WTC11 (cell line): Measurements from ENCODE around the gene NDUFB10. TPM values are rescaled to one million over a fixed set of nuclear protein-coding genes. Genes with fewer than 3 reads are reported as not detected.

Experiments
- ATAC-seq: fragments of 200-7000 bp; cut with Tn5 transposase; 2 replicates; pipeline ENCODE4 v1.10.0; 2021; ENCODE audit warnings: mild to moderate bottlenecking, moderate library complexity
- CTCF ChIA-PET: fragments of 300-600 bp; sonication (Branson Sonifier 250); formaldehyde crosslinking; loops from one replicate; lab custom pipeline; 2021; ENCODE audit warnings: antibody characterized with exemption; lab: Charles Lee
- POLR2A ChIA-PET: fragments of 350-600 bp; sonication (Branson Sonifier 250); formaldehyde crosslinking; loops from one replicate; lab custom pipeline; 2021; ENCODE audit warnings: antibody characterized with exemption; lab: Charles Lee
- DNase-seq: peaks from one replicate; pipeline ENCODE4 v3.0.0; 2021; ENCODE audit warnings: low spot score
- H3K27ac Mint-ChIP-seq: 2 replicates; pipeline ENCODE4 v1.8.0; 2021; ENCODE audit warnings: mixed read lengths
- H3K27me3 Mint-ChIP-seq: 2 replicates; pipeline ENCODE4 v1.8.0; 2021; ENCODE audit warnings: low read depth, mild to moderate bottlenecking, moderate library complexity, mixed read lengths
- H3K36me3 Mint-ChIP-seq: 2 replicates; pipeline ENCODE4 v1.8.0; 2021; ENCODE audit warnings: mixed read lengths
- H3K4me1 Mint-ChIP-seq: 2 replicates; pipeline ENCODE4 v1.8.0; 2022; ENCODE audit warnings: mixed read lengths
- H3K4me3 Mint-ChIP-seq: 2 replicates; pipeline ENCODE4 v1.8.0; 2021; ENCODE audit warnings: mild to moderate bottlenecking, moderate library complexity, mixed read lengths
- H3K9me3 Mint-ChIP-seq: 2 replicates; pipeline ENCODE4 v1.8.0; 2021; ENCODE audit warnings: mixed read lengths
- ARID4B ChIP-seq: sonication (generic); formaldehyde crosslinking; IDR thresholded peaks from 2 replicates; pipeline ENCODE4 v1.8.0; 2023; ENCODE audit warnings: missing genetic modification reagents, mild to moderate bottlenecking, borderline replicate concordance
- CREM ChIP-seq: sonication (generic); formaldehyde crosslinking; IDR thresholded peaks from 2 replicates; pipeline ENCODE4 v1.8.1; 2022; ENCODE audit warnings: mild to moderate bottlenecking, missing genetic modification reagents, moderate library complexity
- E2F4 ChIP-seq: sonication (generic); formaldehyde crosslinking; IDR thresholded peaks from 2 replicates; pipeline ENCODE4 v1.8.1; 2022; ENCODE audit warnings: low read depth, mild to moderate bottlenecking, moderate library complexity, missing genetic modification reagents, borderline replicate concordance
- FOXJ3 ChIP-seq: sonication (generic); formaldehyde crosslinking; IDR thresholded peaks from 2 replicates; pipeline ENCODE4 v1.9.0; 2021; ENCODE audit warnings: missing genetic modification reagents, mild to moderate bottlenecking, borderline replicate concordance
- FOXK1 ChIP-seq: sonication (generic); formaldehyde crosslinking; IDR thresholded peaks from 2 replicates; pipeline ENCODE4 v1.8.0; 2022; ENCODE audit warnings: mild to moderate bottlenecking, moderate library complexity, missing genetic modification reagents
- FOXP1 ChIP-seq: sonication (generic); formaldehyde crosslinking; IDR thresholded peaks from 2 replicates; pipeline ENCODE4 v1.8.0; 2022; ENCODE audit warnings: missing genetic modification reagents, mild to moderate bottlenecking, moderate library complexity, borderline replicate concordance
- FOXP4 ChIP-seq: sonication (generic); formaldehyde crosslinking; IDR thresholded peaks from 2 replicates; pipeline ENCODE4 v1.8.0; 2022; ENCODE audit warnings: mild to moderate bottlenecking, missing genetic modification reagents
- GABPB1 ChIP-seq: sonication (generic); formaldehyde crosslinking; IDR thresholded peaks from 2 replicates; pipeline ENCODE4 v1.8.1; 2023; ENCODE audit warnings: mild to moderate bottlenecking, missing genetic modification reagents
- HMGXB4 ChIP-seq: sonication (generic); formaldehyde crosslinking; IDR thresholded peaks from 2 replicates; pipeline ENCODE4 v1.8.1; 2023; ENCODE audit warnings: mild to moderate bottlenecking, moderate library complexity, missing genetic modification reagents
- MAX ChIP-seq: sonication (generic); formaldehyde crosslinking; IDR thresholded peaks from 2 replicates; pipeline ENCODE4 v1.8.0; 2022; ENCODE audit warnings: mild to moderate bottlenecking, missing genetic modification reagents
- MYBL2 ChIP-seq: sonication (generic); formaldehyde crosslinking; IDR thresholded peaks from 2 replicates; pipeline ENCODE4 v1.8.1; 2023; ENCODE audit warnings: mild to moderate bottlenecking, moderate library complexity, missing genetic modification reagents
- SP1 ChIP-seq: sonication (generic); formaldehyde crosslinking; conservative IDR thresholded peaks from 2 replicates; pipeline ENCODE4 v1.8.1; 2022; ENCODE audit warnings: missing genetic modification reagents
- TEAD4 ChIP-seq: sonication (generic); formaldehyde crosslinking; IDR thresholded peaks from 2 replicates; pipeline ENCODE4 v1.8.0; 2022; ENCODE audit warnings: mild to moderate bottlenecking, missing genetic modification reagents
- TP53 ChIP-seq: sonication (generic); formaldehyde crosslinking; IDR thresholded peaks from 2 replicates; pipeline ENCODE4 v1.8.1; 2023; ENCODE audit warnings: mild to moderate bottlenecking, missing genetic modification reagents
- USF1 ChIP-seq: sonication (generic); formaldehyde crosslinking; IDR thresholded peaks from 2 replicates; pipeline ENCODE4 v1.8.0; 2022; ENCODE audit warnings: mild to moderate bottlenecking, missing genetic modification reagents
- ZMAT4 ChIP-seq: fragments of 250-450 bp; sonication (Bioruptor Pico); IDR thresholded peaks from 2 replicates; pipeline ENCODE4 v1.9.0; 2021; ENCODE audit warnings: mild to moderate bottlenecking
- ZNF138 ChIP-seq: sonication (generic); formaldehyde crosslinking; conservative IDR thresholded peaks from 2 replicates; pipeline ENCODE4 v1.8.1; 2022; ENCODE audit warnings: mild to moderate bottlenecking, moderate library complexity, missing genetic modification reagents
- ZNF416 ChIP-seq: fragments of 250-450 bp; sonication (Bioruptor Pico); IDR thresholded peaks from 2 replicates; pipeline ENCODE4 v1.9.0; 2021; ENCODE audit warnings: mild to moderate bottlenecking, inconsistent platforms
- ZSCAN18 ChIP-seq: fragments of 250-450 bp; sonication (Bioruptor Pico); IDR thresholded peaks from 2 replicates; pipeline ENCODE4 v2.1.2; 2022; ENCODE audit warnings: mild to moderate bottlenecking, moderate library complexity
- total RNA-seq: library from RNA; stranded (reverse); gene quantifications from 3 replicates; pipeline ENCODE4 v1.2.3, GENCODE V29; 2021

The NDUFB10 gene
- total RNA-seq, 1 experiment from 2014 or later = 228 TPM

GRCh38 chr16:2009791-2010510 is 50.6 kb downstream of the NDUFB10 start, which contains the start of gene ZNF598:
Gene ZNF598 (minus strand): TSS chr16:2009821.
- DNase-seq = peak; percentile 76
- no peaks in the 10 kb centered on the region for H3K9me3 Mint-ChIP-seq
- TF ChIP-seq ZMAT4 (CRISPR knock-in tag) (no peak), ZSCAN18 (CRISPR knock-in tag) (no peak), E2F4 (no peak), ZNF138 (CRISPR knock-in tag) (no peak), MAX (CRISPR knock-in tag) (peak; percentile 92), ZNF416 (CRISPR knock-in tag) (no peak), TEAD4 (CRISPR knock-in tag) (0 out of 2 replicates have a peak, but pooled peaks have one; percentile 16), FOXP1 (CRISPR knock-in tag) (peak; percentile 16; the same call in 1 of the 2 replicates), FOXP4 (CRISPR knock-in tag) (no peak), TP53 (CRISPR knock-in tag) (no peak), FOXK1 (peak; percentile 72), SP1 (CRISPR knock-in tag) (peak; percentile 94), GABPB1 (peak; percentile 48; the same call in 1 of the 2 replicates), FOXJ3 (CRISPR knock-in tag) (no peak), ARID4B (CRISPR knock-in tag) (0 out of 2 replicates have a peak, but pooled peaks have one; percentile 76), USF1 (peak; percentile 74), HMGXB4 (0 out of 2 replicates have a peak, but pooled peaks have one; percentile 31), MYBL2 (0 out of 2 replicates have a peak, but pooled peaks have one; percentile 58), CREM (CRISPR knock-in tag) (0 out of 2 replicates have a peak, but pooled peaks have one; percentile 38)
- POLR2A ChIA-PET = no interaction called here
- ATAC-seq = peak; percentile 85
- peaks cover 5% of the 10 kb centered on the region; the same call in 1 of the 2 replicates for H3K36me3 Mint-ChIP-seq
- no peaks in the 10 kb centered on the region for H3K27me3 Mint-ChIP-seq
- CTCF ChIA-PET = interaction anchor here (1.8 kb wide), 1 partner anchor 81 kb away, joined by 6 read pairs; no protein-coding TSS in a partner anchor
- peaks cover 33% of the 10 kb centered on the region for H3K4me1 Mint-ChIP-seq
- peak within 1 kb of the TSS; percentile 88 for H3K27ac Mint-ChIP-seq
- peak within 1 kb of the TSS; percentile 87 for H3K4me3 Mint-ChIP-seq
